SK-MEL-5 (cell line): ENCODE measurements around the gene MATR3. TPM values are rescaled to one million over a fixed set of nuclear protein-coding genes. Genes with fewer than 3 reads are reported as not detected.
"Not testable (repeated sequence)": the region's sequence is repeated elsewhere in the genome, so short reads cannot be mapped to it uniquely, and the experiment has no call there.

Experiments
- DNase-seq: peaks from one replicate; pipeline ENCODE4 v3.0.0-alpha.2; 2016; ENCODE audit warnings: low read depth, low spot score
- in situ Hi-C: cut with HindIII; loops from 2 replicates; pipeline ENCODE4 v1.10.0; 2016; ENCODE audit warnings: low sequenced_read_pairs, high pct_unique_total_duplicates, low pct_unique_long_range_greater_than_20kb
- total RNA-seq: library from RNA; depleted of rRNA; stranded (reverse); fragments of >200 nt; shearing (Covaris generic); gene quantifications from 2 replicates; pipeline ENCODE4 v1.2.3, GENCODE V29; 2014

Gene MATR3
- total RNA-seq, 1 experiment from 2014 or later = 295 TPM

GRCh38 chr5:139268364-139269202 is 25.0 kb upstream of the MATR3 start:
- DNase-seq = peak; percentile 45
- in situ Hi-C loops = no loop called here

- in situ Hi-C loops, DNase-seq: not testable (repeated sequence)
These were observed 22.8 kb upstream of the MATR3 start for GRCh38 chr5:139270718-139271117.

- peak; percentile 66 for DNase-seq
- in situ Hi-C loops = no loop called here
These were observed 22.1 kb upstream of the MATR3 start for GRCh38 chr5:139271201-139272027.

- in situ Hi-C loops = no loop called here
- peak; percentile 76 for DNase-seq
These were observed 20.8 kb upstream of the MATR3 start for GRCh38 chr5:139272471-139273321.

- in situ Hi-C loops = no loop called here
- no peak for DNase-seq
These were observed 20.3 kb upstream of the MATR3 start for GRCh38 chr5:139273322-139273571.

GRCh38 chr5:139273572-139274289 is 19.8 kb upstream of the MATR3 start:
- in situ Hi-C loops = no loop called here
- DNase-seq = peak; percentile 91

GRCh38 chr5:139275536-139275935 is 18.0 kb upstream of the MATR3 start:
- DNase-seq = no peak
- in situ Hi-C loops = no loop called here

- no peak for DNase-seq
- in situ Hi-C loops = no loop called here
These were observed 17.6 kb upstream of the MATR3 start for GRCh38 chr5:139275956-139276355.

GRCh38 chr5:139276426-139276825 is 17.1 kb upstream of the MATR3 start:
- DNase-seq = no peak
- in situ Hi-C loops = no loop called here

- DNase-seq = peak; percentile 81
- in situ Hi-C loops = no loop called here
These were observed 16.4 kb upstream of the MATR3 start for GRCh38 chr5:139277171-139277570.

- in situ Hi-C loops = no loop called here
- no peak for DNase-seq
These were observed 14.8 kb upstream of the MATR3 start for GRCh38 chr5:139278540-139279274.

GRCh38 chr5:139282197-139282557 is 11.4 kb upstream of the MATR3 start:
- no peak for DNase-seq
- in situ Hi-C loops = no loop called here

GRCh38 chr5:139283252-139284166 is 10.0 kb upstream of the MATR3 start:
- DNase-seq = no peak
- in situ Hi-C loops = no loop called here

GRCh38 chr5:139284295-139284694 is 9.2 kb upstream of the MATR3 start:
- DNase-seq = no peak
- in situ Hi-C loops = no loop called here

- DNase-seq = no peak
- in situ Hi-C loops = no loop called here
These were observed 7.7 kb upstream of the MATR3 start for GRCh38 chr5:139285651-139286392.
